NT2/D1 (cell line): ENCODE data around the gene OTUB2.

Source experiments
- DNase-seq: peaks from one replicate; pipeline ENCODE4 v3.0.0-alpha.2; 2011; ENCODE audit warnings: low read depth, low spot score
- H3K27me3 ChIP-seq: 2 replicates; pipeline ENCODE4 v1.6.0; 2011; ENCODE audit warnings: mild to moderate bottlenecking; ENCODE audit not compliant: insufficient read length, insufficient read depth
- H3K36me3 ChIP-seq: 2 replicates; pipeline ENCODE4 v1.6.1; 2011; ENCODE audit warnings: mild to moderate bottlenecking, low read length, mixed read lengths; ENCODE audit not compliant: insufficient read depth, insufficient read length
- H3K4me1 ChIP-seq: 2 replicates; pipeline ENCODE4 v1.5.1; 2011; ENCODE audit not compliant: insufficient read depth, insufficient read length
- H3K4me3 ChIP-seq: 2 replicates; pipeline ENCODE4 v1.5.1; 2011; ENCODE audit warnings: low read depth; ENCODE audit not compliant: insufficient read length
- H3K9ac ChIP-seq: 2 replicates; pipeline ENCODE4 v1.6.0; 2011; ENCODE audit warnings: low read depth; ENCODE audit not compliant: insufficient read length
- H3K9me3 ChIP-seq: 2 replicates; pipeline ENCODE4 v1.5.1; 2011; ENCODE audit warnings: mild to moderate bottlenecking, low read length; ENCODE audit not compliant: insufficient read depth
- SUZ12 ChIP-seq: IDR thresholded peaks from 2 replicates; pipeline ENCODE4 v1.6.1; 2011; ENCODE audit not compliant: insufficient read length, insufficient read depth; ENCODE audit errors: extremely low read depth
- YY1 ChIP-seq: IDR thresholded peaks from 2 replicates; pipeline ENCODE4 v1.6.1; 2011; ENCODE audit not compliant: insufficient read length, insufficient read depth
- ZNF274 ChIP-seq: IDR thresholded peaks from 2 replicates; pipeline ENCODE4 v1.6.1; 2011; ENCODE audit warnings: mild to moderate bottlenecking, low read depth, low read length

Gene OTUB2

DNA sequence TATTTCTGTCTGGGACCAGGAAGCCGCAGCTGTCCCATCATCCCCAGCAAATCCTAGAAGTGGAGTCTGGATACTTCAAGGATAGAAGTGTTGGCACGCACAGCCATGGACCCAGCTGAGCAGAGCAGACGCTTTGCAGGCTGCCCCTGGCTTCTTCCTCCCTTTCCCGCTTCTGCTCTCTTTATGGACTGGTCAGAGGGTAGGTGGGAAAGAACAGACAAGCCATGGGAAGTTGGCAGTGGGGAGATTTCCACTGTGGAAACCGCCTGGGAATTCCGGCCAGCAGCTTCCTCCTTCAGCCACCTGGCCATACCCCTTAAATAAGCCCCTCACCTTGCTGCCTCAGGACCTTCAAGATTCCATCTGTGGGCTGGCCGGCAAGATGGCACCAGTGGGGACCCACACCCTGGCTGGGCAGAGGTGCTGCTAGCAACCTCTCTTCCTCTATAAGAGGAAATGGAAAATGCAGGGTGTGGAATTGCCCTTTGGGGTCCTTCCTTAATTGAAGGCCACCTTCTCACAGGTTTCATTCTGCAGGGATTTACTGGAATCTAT is 20.6 kb downstream of the OTUB2 start:
- H3K27me3 ChIP-seq = no peaks in the 10 kb centered on the region
- H3K36me3 ChIP-seq = peaks cover 86% of the 10 kb centered on the region
- TF ChIP-seq ZNF274 (no peak), SUZ12 (no peak), YY1 (no peak)
- H3K9ac ChIP-seq = no peak overlapping the region
- no peak overlapping the region for H3K4me3 ChIP-seq
- DNase-seq = no peak
- peaks cover 5% of the 10 kb centered on the region for H3K4me1 ChIP-seq
- no peaks in the 10 kb centered on the region for H3K9me3 ChIP-seq

DNA sequence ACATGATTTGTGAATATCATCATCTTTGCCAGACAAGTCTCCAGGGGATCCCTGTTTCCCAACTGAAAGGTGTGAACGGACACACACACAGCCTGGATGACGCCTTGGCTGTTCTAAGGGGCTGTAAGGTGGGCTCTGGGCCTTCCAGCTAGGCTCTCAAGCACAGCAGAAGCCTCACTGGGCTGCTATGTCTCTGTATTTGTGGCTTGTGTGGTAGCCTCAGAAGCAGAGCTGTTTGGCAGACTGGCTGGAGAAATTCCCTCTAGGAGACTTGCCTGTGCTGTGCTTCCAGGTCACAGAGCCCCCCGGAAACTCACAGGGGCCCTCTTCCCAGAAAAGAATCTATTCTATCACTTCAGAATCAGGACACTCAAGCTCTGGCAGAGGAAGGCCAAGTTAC is 21.4 kb downstream of the OTUB2 start:
- H3K4me1 ChIP-seq = peaks cover 2% of the 10 kb centered on the region
- no peaks in the 10 kb centered on the region for H3K9me3 ChIP-seq
- H3K36me3 ChIP-seq = peaks cover 93% of the 10 kb centered on the region
- H3K4me3 ChIP-seq = no peak overlapping the region
- no peak for TF ChIP-seq ZNF274
- TF ChIP-seq SUZ12 = no peak
- no peak for TF ChIP-seq YY1
- no peak overlapping the region for H3K9ac ChIP-seq
- DNase-seq = no peak
- H3K27me3 ChIP-seq = no peaks in the 10 kb centered on the region

DNA sequence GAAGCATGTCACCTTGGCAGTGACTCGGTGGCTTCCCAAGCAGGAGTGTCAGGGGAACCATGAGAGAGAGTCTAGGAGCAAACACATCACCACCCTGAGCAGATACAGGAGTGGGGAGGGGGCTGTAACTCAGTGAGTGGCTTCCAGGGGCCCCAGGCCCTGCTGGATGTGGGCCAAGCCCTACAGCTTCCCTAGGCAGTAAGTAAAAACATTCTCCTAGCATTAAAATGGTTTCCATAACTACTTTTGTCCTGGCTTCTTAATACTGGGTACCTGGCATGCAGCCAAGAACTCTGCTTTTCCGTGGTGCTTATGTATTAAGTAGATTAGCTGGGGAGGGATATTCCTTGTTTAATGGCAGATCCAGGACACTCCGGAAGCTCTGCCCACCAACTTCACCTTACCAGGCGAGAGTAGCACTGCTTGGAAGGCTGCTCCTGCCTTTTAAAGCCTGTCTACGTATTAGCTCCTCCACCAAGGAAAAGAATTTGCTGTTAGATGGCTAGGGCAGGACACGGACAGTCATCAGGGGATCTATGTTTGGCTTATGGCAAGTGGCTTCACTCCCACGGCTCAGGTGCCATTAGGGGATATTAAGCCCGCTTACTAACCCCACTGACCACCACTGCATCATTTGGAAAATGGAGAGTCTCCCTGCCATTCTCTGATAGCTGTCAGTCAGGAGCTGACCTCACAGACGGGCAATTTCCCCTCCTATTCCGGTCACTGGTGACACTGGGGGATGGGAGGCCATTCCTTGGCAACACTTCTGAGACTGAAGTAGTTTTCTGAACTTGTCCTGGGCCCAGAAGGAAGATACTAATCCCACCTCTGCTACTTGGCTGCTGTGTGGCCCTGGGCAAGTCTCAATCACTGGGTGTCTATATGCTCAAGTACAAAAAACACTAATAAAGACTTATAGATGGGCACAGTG is 22.8 kb downstream of the OTUB2 start:
- no peaks in the 10 kb centered on the region for H3K27me3 ChIP-seq
- TF ChIP-seq ZNF274 = no peak
- TF ChIP-seq YY1 = no peak
- TF ChIP-seq SUZ12 = no peak
- peaks cover 89% of the 10 kb centered on the region for H3K36me3 ChIP-seq
- DNase-seq = no peak
- H3K9me3 ChIP-seq = no peaks in the 10 kb centered on the region
- no peak overlapping the region for H3K4me3 ChIP-seq
- no peak overlapping the region for H3K9ac ChIP-seq
- no peaks in the 10 kb centered on the region for H3K4me1 ChIP-seq

DNA sequence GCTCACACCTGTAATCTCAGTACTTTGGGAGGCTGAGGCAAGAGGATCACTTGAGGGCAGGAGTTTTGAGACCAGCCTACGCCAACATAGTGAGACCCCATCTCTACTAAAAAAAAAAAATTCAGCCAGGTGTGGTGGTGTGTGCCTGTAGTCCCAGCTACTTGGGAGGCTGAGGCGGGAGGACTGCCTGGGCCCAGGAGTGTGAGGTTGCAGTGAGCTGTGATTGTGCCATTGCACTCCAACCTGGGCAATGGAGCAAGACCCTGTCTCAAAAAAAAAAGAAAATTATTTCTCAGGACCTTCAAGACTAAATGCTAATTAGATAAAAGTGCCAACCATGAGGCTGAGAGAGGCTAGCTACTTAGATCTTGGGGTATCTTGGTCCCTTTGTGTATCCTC is 23.5 kb downstream of the OTUB2 start:
- no peaks in the 10 kb centered on the region for H3K9me3 ChIP-seq

DNA sequence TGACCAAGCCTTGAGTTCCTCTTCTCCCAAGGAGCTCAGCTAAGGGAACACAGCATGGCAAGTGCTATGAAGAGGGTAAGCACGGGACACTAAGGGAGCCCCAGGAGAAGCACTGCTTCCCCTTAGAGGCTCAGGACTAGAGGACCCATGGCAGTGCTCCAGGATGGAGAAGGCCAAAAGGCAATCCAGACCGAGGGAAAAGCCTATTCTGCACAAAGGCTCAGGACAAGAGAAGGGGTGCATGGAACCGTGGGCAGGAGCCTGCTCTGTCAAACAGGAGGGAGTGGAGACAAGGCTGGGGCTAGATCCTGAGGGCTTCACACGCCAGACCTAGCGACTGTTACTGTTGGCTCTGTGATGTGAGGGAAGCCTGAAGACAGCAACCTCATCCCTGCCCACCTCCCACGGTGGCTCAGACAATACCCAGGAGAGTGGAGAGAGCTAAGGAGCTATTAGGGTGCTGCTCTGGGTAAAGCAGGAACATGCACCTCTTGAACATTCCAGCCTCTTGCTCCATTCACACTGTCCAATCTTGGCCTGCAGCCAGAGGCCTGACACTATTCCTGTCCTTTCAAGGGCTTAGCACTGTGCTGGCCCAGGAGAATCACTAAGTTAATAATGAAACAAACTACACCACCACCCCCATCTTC is 24.2 kb downstream of the OTUB2 start:
- H3K36me3 ChIP-seq = peaks cover 89% of the 10 kb centered on the region
- no peak overlapping the region for H3K9ac ChIP-seq
- no peaks in the 10 kb centered on the region for H3K9me3 ChIP-seq
- no peaks in the 10 kb centered on the region for H3K27me3 ChIP-seq
- TF ChIP-seq ZNF274 (no peak), YY1 (no peak), SUZ12 (no peak)
- no peak overlapping the region for H3K4me3 ChIP-seq
- no peak for DNase-seq
- no peaks in the 10 kb centered on the region for H3K4me1 ChIP-seq

More for the DNA sequence above, 23.5 kb downstream of the OTUB2 start:
- no peak for DNase-seq
- H3K4me1 ChIP-seq = no peaks in the 10 kb centered on the region
- TF ChIP-seq YY1 = no peak
- TF ChIP-seq SUZ12 = no peak
- no peak for TF ChIP-seq ZNF274
- H3K4me3 ChIP-seq = no peak overlapping the region
- peaks cover 89% of the 10 kb centered on the region for H3K36me3 ChIP-seq
- H3K9ac ChIP-seq = no peak overlapping the region
- H3K27me3 ChIP-seq = no peaks in the 10 kb centered on the region

DNA sequence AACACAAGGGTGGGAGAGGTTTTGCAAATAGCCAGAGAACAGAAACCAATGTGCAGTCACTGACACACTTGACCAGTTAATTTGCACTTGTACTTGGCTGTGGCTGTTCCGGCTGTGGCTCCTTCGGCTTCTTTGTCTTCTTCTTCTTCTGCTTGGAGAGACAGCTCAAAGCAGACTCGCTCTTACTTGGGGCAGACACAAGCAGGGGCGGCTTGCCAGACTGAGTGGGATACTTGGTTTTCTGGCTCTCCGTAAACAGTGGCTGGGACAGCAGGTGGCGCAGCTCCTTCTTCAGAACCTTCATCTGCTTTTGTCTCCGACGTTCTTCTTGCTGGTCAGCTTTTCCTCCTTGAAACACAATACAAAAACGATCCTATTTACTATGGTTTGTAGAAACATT is 25.0 kb downstream of the OTUB2 start:
- TF ChIP-seq SUZ12 = no peak
- no peak for TF ChIP-seq YY1
- no peak for TF ChIP-seq ZNF274
- Histone ChIP-seq H3K9ac (no peak overlapping the region), H3K27me3 (no peaks in the 10 kb centered on the region), H3K4me3 (no peak overlapping the region), H3K4me1 (no peaks in the 10 kb centered on the region), H3K9me3 (no peaks in the 10 kb centered on the region), H3K36me3 (peaks cover 91% of the 10 kb centered on the region)
- no peak for DNase-seq

DNA sequence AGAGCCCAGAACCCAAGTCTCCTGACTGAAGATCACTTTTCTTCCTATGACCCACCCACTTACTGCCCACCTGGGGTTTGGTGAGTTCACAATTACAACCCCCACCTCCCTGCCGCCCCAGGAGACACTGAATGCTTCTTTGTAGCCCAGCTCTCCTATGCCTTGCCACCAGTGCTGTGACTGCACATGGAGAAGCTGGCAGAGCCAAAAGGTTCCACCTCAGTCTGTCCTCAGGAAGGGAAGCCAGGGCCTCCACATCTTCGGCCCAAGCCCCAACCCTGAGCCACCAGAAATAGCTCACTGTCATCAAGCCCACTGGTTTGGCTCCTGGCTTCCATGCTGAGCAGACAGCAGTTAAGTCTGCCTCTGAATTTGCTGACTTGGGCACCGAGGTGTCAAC is 25.6 kb downstream of the OTUB2 start:
- H3K9ac ChIP-seq = no peak overlapping the region
- DNase-seq = no peak
- no peaks in the 10 kb centered on the region for H3K9me3 ChIP-seq
- H3K4me1 ChIP-seq = no peaks in the 10 kb centered on the region
- H3K36me3 ChIP-seq = peaks cover 91% of the 10 kb centered on the region
- TF ChIP-seq ZNF274 = no peak
- TF ChIP-seq SUZ12 = no peak
- TF ChIP-seq YY1 = no peak
- H3K4me3 ChIP-seq = no peak overlapping the region
- H3K27me3 ChIP-seq = no peaks in the 10 kb centered on the region
